ENCODE results near the gene PIK3AP1. TPM values are rescaled to one million over a fixed set of nuclear protein-coding genes. Genes with fewer than 3 reads are reported as not detected.

PIK3AP1 gene
- total RNA-seq, 4 donors from 2014 or later, result 4.7 to 16.6 (median 8.8) TPM

DNA sequence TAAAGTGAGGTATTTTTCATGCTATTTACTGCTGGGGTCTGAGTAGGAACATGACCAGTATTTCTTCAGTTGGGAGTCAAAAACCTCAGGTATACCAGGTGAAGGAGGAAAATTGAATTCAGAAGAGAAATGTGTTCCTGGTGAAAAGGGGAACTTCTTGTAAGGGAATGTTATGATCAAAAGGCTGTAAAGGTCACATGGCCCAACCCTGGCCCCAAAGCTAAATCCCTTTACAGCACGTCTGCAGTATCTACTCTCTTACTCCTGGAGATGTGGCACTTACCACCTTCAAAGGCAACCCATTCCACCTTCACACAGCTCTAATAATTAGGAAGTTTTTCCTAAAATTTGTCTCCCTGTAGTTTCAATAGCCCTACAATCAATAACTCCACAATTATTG lies 15.2 kb downstream of the PIK3AP1 start:
- Histone ChIP-seq H3K27ac (replicated peaks in 1 of 4) (no peak overlapping the region), H3K27me3 (no peaks in the 10 kb centered on the region), H3K4me1 (no peaks in the 10 kb centered on the region), H3K36me3 (peaks cover 0 to 3% (median 0%) of the 10 kb centered on the region in 4 donors), H3K4me3 (no peak overlapping the region), H3K9me3 (no peaks in the 10 kb centered on the region)
- 68% methylated on average over 1 of the region's 1 CpG for WGBS
- DNase-seq (ENCODE audit: extremely low spot score), result no peak
- intact Hi-C loops (cut with DNase I), result no loop called here
- TF ChIP-seq EP300 (IDR thresholded peaks at IDR 0.05) (no peak), POLR2AphosphoS5 (IDR thresholded peaks at IDR 0.05) (no peak), POLR2A (IDR thresholded peaks at IDR 0.05; ENCODE audit: low read depth) (no peak)
- TF ChIP-seq, protein P1, sequence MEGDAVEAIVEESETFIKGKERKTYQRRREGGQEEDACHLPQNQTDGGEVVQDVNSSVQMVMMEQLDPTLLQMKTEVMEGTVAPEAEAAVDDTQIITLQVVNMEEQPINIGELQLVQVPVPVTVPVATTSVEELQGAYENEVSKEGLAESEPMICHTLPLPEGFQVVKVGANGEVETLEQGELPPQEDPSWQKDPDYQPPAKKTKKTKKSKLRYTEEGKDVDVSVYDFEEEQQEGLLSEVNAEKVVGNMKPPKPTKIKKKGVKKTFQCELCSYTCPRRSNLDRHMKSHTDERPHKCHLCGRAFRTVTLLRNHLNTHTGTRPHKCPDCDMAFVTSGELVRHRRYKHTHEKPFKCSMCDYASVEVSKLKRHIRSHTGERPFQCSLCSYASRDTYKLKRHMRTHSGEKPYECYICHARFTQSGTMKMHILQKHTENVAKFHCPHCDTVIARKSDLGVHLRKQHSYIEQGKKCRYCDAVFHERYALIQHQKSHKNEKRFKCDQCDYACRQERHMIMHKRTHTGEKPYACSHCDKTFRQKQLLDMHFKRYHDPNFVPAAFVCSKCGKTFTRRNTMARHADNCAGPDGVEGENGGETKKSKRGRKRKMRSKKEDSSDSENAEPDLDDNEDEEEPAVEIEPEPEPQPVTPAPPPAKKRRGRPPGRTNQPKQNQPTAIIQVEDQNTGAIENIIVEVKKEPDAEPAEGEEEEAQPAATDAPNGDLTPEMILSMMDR (IDR thresholded peaks at IDR 0.05), result no peak

DNA sequence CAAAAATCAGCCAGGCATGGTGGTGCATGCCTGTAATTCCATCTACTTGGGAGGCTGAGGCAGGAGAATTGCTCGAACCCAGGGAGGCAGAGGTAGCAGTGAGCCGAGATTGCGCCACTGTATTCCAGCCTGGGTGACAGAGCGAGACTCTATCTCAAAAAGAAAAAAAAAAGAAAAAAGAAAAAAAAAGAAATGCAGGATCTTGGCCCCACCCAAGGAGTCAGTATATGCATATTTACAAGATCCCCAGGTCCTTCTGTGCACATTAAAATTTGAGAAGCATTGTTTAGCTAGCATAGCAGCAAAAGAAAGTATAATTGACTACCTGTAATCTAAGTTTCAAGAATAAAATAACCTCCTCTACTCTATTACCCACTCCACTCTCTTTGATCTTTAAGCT lies 15.8 kb downstream of the PIK3AP1 start:
- intact Hi-C loops (cut with DNase I), result no loop called here

DNA sequence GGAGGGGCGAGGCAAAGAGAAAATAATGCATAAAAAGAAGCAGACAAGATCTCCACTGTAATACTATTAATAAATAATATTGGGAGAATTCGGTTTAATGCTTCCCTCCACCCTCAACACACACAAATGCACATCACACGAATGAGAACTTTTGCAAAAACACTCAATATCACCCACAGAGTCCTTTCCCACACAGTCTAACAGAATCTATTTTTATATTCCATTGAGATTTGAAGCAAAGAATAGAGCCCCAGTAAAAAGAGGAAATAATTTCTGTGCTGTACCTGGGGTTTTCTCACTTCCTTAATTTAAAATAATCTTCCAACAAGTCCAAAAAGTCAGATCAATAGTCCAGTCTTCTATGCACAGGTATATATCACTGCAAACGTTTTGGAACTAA lies 17.0 kb downstream of the PIK3AP1 start:
- intact Hi-C loops (cut with DNase I), result no loop called here
- no peak overlapping the region for H3K4me3 ChIP-seq
- DNase-seq (ENCODE audit: extremely low spot score), result no peak
- H3K27ac ChIP-seq (replicated peaks in 1 of 4), result no peak overlapping the region
- no peak for TF ChIP-seq EP300 (IDR thresholded peaks at IDR 0.05)
- no peak for TF ChIP-seq POLR2AphosphoS5 (IDR thresholded peaks at IDR 0.05)
- TF ChIP-seq POLR2A (IDR thresholded peaks at IDR 0.05; ENCODE audit: low read depth), result no peak
- TF ChIP-seq, protein P1 (IDR thresholded peaks at IDR 0.05), result no peak
- H3K27me3 ChIP-seq, result no peaks in the 10 kb centered on the region
- no peaks in the 10 kb centered on the region for H3K9me3 ChIP-seq
- no peaks in the 10 kb centered on the region for H3K36me3 ChIP-seq
- no peaks in the 10 kb centered on the region for H3K4me1 ChIP-seq
- WGBS, result 62% methylated on average over 4 of the region's 4 CpGs

More for the DNA sequence above, 15.8 kb downstream of the PIK3AP1 start:
- Histone ChIP-seq H3K4me1 (no peaks in the 10 kb centered on the region), H3K9me3 (no peaks in the 10 kb centered on the region), H3K27ac (replicated peaks in 1 of 4) (no peak overlapping the region), H3K4me3 (no peak overlapping the region), H3K36me3 (peaks cover 0 to 2% (median 0%) of the 10 kb centered on the region in 4 donors), H3K27me3 (no peaks in the 10 kb centered on the region)
- WGBS, result 88% methylated on average over 4 of the region's 4 CpGs
- no peak for TF ChIP-seq POLR2A (IDR thresholded peaks at IDR 0.05; ENCODE audit: low read depth)
- TF ChIP-seq EP300 (IDR thresholded peaks at IDR 0.05), result no peak
- TF ChIP-seq, protein P1 (IDR thresholded peaks at IDR 0.05), result no peak
- TF ChIP-seq POLR2AphosphoS5 (IDR thresholded peaks at IDR 0.05), result no peak
- no peak for DNase-seq (ENCODE audit: extremely low spot score)

DNA sequence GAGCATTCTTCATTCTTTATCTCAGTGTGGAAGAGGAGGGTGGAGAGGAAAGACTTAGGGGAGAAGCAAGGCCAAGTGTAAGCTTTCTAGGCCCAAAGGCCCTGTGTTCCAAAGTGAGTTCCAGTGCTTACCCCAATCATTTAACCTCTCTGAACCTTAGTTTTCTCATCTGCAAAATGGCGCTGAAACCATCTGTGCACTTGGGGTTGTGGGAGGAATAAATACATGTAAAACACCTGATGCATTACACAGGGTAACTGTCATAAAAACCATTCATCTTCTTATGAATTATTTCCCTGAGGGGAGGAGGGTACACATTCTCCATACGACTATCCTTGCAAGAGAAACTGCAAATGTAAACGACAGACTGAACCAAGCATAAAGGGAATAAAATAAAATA lies 19.0 kb downstream of the PIK3AP1 start:
- Histone ChIP-seq H3K4me3 (no peak overlapping the region), H3K27me3 (no peaks in the 10 kb centered on the region), H3K9me3 (no peaks in the 10 kb centered on the region), H3K4me1 (no peaks in the 10 kb centered on the region), H3K36me3 (no peaks in the 10 kb centered on the region), H3K27ac (replicated peaks in 1 of 4) (no peak overlapping the region)
- TF ChIP-seq, protein P1 (IDR thresholded peaks at IDR 0.05), result no peak
- no peak for TF ChIP-seq EP300 (IDR thresholded peaks at IDR 0.05)
- TF ChIP-seq POLR2A (IDR thresholded peaks at IDR 0.05; ENCODE audit: low read depth), result no peak
- no peak for TF ChIP-seq POLR2AphosphoS5 (IDR thresholded peaks at IDR 0.05)
- intact Hi-C loops (cut with DNase I), result no loop called here
- no peak for DNase-seq (ENCODE audit: extremely low spot score)
- WGBS, result 54% methylated on average over 3 of the region's 3 CpGs
